ENCODE measurements around the gene TMC5. TPM values are rescaled to one million over a fixed set of nuclear protein-coding genes. Genes with fewer than 3 reads are reported as not detected.
"Not testable (repeated sequence)": the region's sequence is repeated elsewhere in the genome, so short reads cannot be mapped to it uniquely, and the experiment has no call there.

TMC5 gene
- total and polyA plus RNA-seq, 2 of the 4 experiments (the other 2 are of a cell fraction), result not detected

- no peak overlapping the region for H3K27ac ChIP-seq (ENCODE audit: insufficient read depth, low read length)
- H3K23ac ChIP-seq (ENCODE audit: low read depth, low read length), result no peak overlapping the region
- intact Hi-C loops (cut with micrococcal nuclease), result no loop called here
- H4K5ac ChIP-seq (ENCODE audit: low read depth, low read length), result no peak overlapping the region
- no peaks in the 10 kb centered on the region for H3K4me1 ChIP-seq (ENCODE audit: control insufficient read depth, insufficient read depth, low read length)
- CTCF ChIA-PET, result no interaction called here
- no peak overlapping the region for H3K18ac ChIP-seq (ENCODE audit: low read depth, low read length)
- no peak overlapping the region for H2AK9ac ChIP-seq (replicated peaks; ENCODE audit: low read depth, low read length, poor library complexity)
- no peaks in the 10 kb centered on the region for H3K9me3 ChIP-seq (ENCODE audit: control insufficient read depth, insufficient read depth, low read length)
- no peak overlapping the region for H2BK15ac ChIP-seq (ENCODE audit: low read depth, low read length)
- POLR2A ChIA-PET (ENCODE audit: unreplicated experiment), result no interaction called here
- in situ Hi-C loops (cut with MboI; ENCODE audit: low sequenced_read_pairs), result no loop called here
- no peaks in the 10 kb centered on the region for H3K79me1 ChIP-seq (ENCODE audit: low read depth in 1 of 2, low read length in 2 of 2)
- dilution Hi-C loops (cut with HindIII; ENCODE audit: low sequenced_read_pairs, unreplicated experiment), result no loop called here
- H3K4ac ChIP-seq (ENCODE audit: low read depth, low read length), result no peak overlapping the region
- no peaks in the 10 kb centered on the region for H4K20me1 ChIP-seq (ENCODE audit: insufficient read depth, low read length)
- no peak overlapping the region for H2AFZ ChIP-seq (replicated peaks; ENCODE audit: low read length, poor library complexity)
- no peak overlapping the region for H2BK20ac ChIP-seq (ENCODE audit: low read depth, low read length)
- H3K4me3 ChIP-seq (ENCODE audit: insufficient read depth, low read depth, low read length), result no peak overlapping the region
- TF ChIP-seq MAZ (IDR thresholded peaks at IDR 0.05; ENCODE audit: borderline replicate concordance, low read depth, low read length) (no peak), CEBPB (IDR thresholded peaks at IDR 0.05; ENCODE audit: low read depth, low read length) (no peak), RCOR1 (IDR thresholded peaks at IDR 0.05; ENCODE audit: insufficient replicate concordance, low read length) (no peak), CTCF (conservative IDR thresholded peaks at IDR 0.05; ENCODE audit: low read depth, low read length) (no peak), MAFK (IDR thresholded peaks at IDR 0.05; ENCODE audit: low read depth, low read length) (no peak), POLR2A (IDR thresholded peaks at IDR 0.05; ENCODE audit: low read depth, low read length) (no peak), BHLHE40 (IDR thresholded peaks at IDR 0.05; ENCODE audit: low read depth, low read length) (no peak), RAD21 (IDR thresholded peaks at IDR 0.05; ENCODE audit: low read length) (no peak), MXI1 (IDR thresholded peaks at IDR 0.05; ENCODE audit: borderline replicate concordance, low read depth, low read length) (no peak), FOS (IDR thresholded peaks at IDR 0.05; ENCODE audit: low read depth, low read length) (no peak)
- no CpG with 5 or more reads among the region's 3 CpGs for WGBS, 2 experiments (ENCODE audit: extremely low coverage in 2 of 2, insufficient read length in 1 of 2)
- no peak overlapping the region for H3K14ac ChIP-seq (replicated peaks; ENCODE audit: low read depth, low read length)
- no peak overlapping the region for H3K56ac ChIP-seq (ENCODE audit: extremely low read depth, insufficient read depth, low read length)
- no peak for ATAC-seq (ENCODE audit: low read depth)
- no peak for DNase-seq
- H3K36me3 ChIP-seq (ENCODE audit: control insufficient read depth, insufficient read depth, low read length), result no peaks in the 10 kb centered on the region
- H3K9ac ChIP-seq (ENCODE audit: low read depth, low read length), result no peak overlapping the region
- H2BK120ac ChIP-seq (ENCODE audit: low read depth, low read length), result no peak overlapping the region
- H3K27me3 ChIP-seq (ENCODE audit: control insufficient read depth, insufficient read depth, low read length), result peaks cover 12% of the 10 kb centered on the region
- no TSS peak for BruUV-seq (replicated peaks)
- no peaks in the 10 kb centered on the region for H3K9me1 ChIP-seq (ENCODE audit: insufficient read depth, low read length)
- no peak overlapping the region for H2BK5ac ChIP-seq (ENCODE audit: low read depth, low read length, poor library complexity, severe bottlenecking)
- H3K4me2 ChIP-seq (ENCODE audit: low read depth, low read length), result no peak overlapping the region
- no peak overlapping the region for H4K91ac ChIP-seq (ENCODE audit: insufficient read depth, low read depth, low read length)
- H2AK5ac ChIP-seq (ENCODE audit: low read depth, low read length), result no peak overlapping the region
- H4K8ac ChIP-seq (ENCODE audit: low read depth in 2 of 2, low read length in 2 of 2), result no peak overlapping the region
Observed at GRCh38 chr16:19411298-19411697, 6.4 kb upstream of the TMC5 start.

GRCh38 chr16:19412055-19412454 lies 5.6 kb upstream of the TMC5 start:
- POLR2A ChIA-PET (ENCODE audit: unreplicated experiment); H4K8ac ChIP-seq (ENCODE audit: low read depth in 2 of 2, low read length in 2 of 2); DNase-seq; CTCF ChIA-PET; H3K4me1 ChIP-seq (ENCODE audit: control insufficient read depth, insufficient read depth, low read length); H2BK15ac ChIP-seq (ENCODE audit: low read depth, low read length); BruUV-seq (replicated peaks); H3K36me3 ChIP-seq (ENCODE audit: control insufficient read depth, insufficient read depth, low read length); H2BK120ac ChIP-seq (ENCODE audit: low read depth, low read length); H3K9me1 ChIP-seq (ENCODE audit: insufficient read depth, low read length); H3K79me1 ChIP-seq (ENCODE audit: low read depth in 1 of 2, low read length in 2 of 2); H2AFZ ChIP-seq (replicated peaks; ENCODE audit: low read length, poor library complexity); H3K56ac ChIP-seq (ENCODE audit: extremely low read depth, insufficient read depth, low read length); H3K4me3 ChIP-seq (ENCODE audit: insufficient read depth, low read depth, low read length); H3K9me3 ChIP-seq (ENCODE audit: control insufficient read depth, insufficient read depth, low read length); H3K14ac ChIP-seq (replicated peaks; ENCODE audit: low read depth, low read length); H3K18ac ChIP-seq (ENCODE audit: low read depth, low read length); in situ Hi-C loops (cut with MboI; ENCODE audit: low sequenced_read_pairs); H3K4me2 ChIP-seq (ENCODE audit: low read depth, low read length); intact Hi-C loops (cut with micrococcal nuclease); H4K91ac ChIP-seq (ENCODE audit: insufficient read depth, low read depth, low read length); H4K5ac ChIP-seq (ENCODE audit: low read depth, low read length); dilution Hi-C loops (cut with HindIII; ENCODE audit: low sequenced_read_pairs, unreplicated experiment); H2BK5ac ChIP-seq (ENCODE audit: low read depth, low read length, poor library complexity, severe bottlenecking); H3K27ac ChIP-seq (ENCODE audit: insufficient read depth, low read length); H2AK9ac ChIP-seq (replicated peaks; ENCODE audit: low read depth, low read length, poor library complexity); H3K4ac ChIP-seq (ENCODE audit: low read depth, low read length); H2BK20ac ChIP-seq (ENCODE audit: low read depth, low read length); H3K9ac ChIP-seq (ENCODE audit: low read depth, low read length); H4K20me1 ChIP-seq (ENCODE audit: insufficient read depth, low read length); H3K23ac ChIP-seq (ENCODE audit: low read depth, low read length); ATAC-seq (ENCODE audit: low read depth); H2AK5ac ChIP-seq (ENCODE audit: low read depth, low read length): not testable (repeated sequence)
- no CpG with 5 or more reads among the region's 7 CpGs for WGBS, 2 experiments (ENCODE audit: extremely low coverage in 2 of 2, insufficient read length in 1 of 2)
- H3K27me3 ChIP-seq (ENCODE audit: control insufficient read depth, insufficient read depth, low read length), result peaks cover 12% of the 10 kb centered on the region

Data from IMR-90 (cell line).